A673 (cell line): ENCODE results near the gene CLNK. TPM values are rescaled to one million over a fixed set of nuclear protein-coding genes. Genes with fewer than 3 reads are reported as not detected.

ENCODE experiments used
- BruUV-seq: library from RNA; stranded (reverse); fragments of 400-500 nt; replicated peaks from 2 replicates; lab custom pipeline; 2021; lab: Mats Ljungman, UMichigan
- CTCF ChIA-PET: fragments of 300-600 bp; sonication (Branson Sonifier 250); formaldehyde crosslinking; loops from one replicate; lab custom pipeline; 2022; ENCODE audit warnings: antibody characterized with exemption; lab: Charles Lee
- POLR2A ChIA-PET: fragments of 300-600 bp; sonication (Branson Sonifier 250); formaldehyde crosslinking; loops from one replicate; lab custom pipeline; 2022; ENCODE audit warnings: antibody characterized with exemption; ENCODE audit not compliant: low non-redundant PET; lab: Charles Lee
- DNase-seq: peaks from one replicate; pipeline ENCODE4 v3.0.0-alpha.2; 2015; ENCODE audit warnings: low spot score
- H3K27ac ChIP-seq: fragments of 200-600 bp; sonication (generic); 2 replicates; pipeline ENCODE4 v1.5.1; 2016; ENCODE audit warnings: mixed run types, low read depth, mild to moderate bottlenecking, mixed read lengths, antibody characterized with exemption, low read length; ENCODE audit not compliant: poor library complexity, severe bottlenecking
- H3K27me3 ChIP-seq: fragments of 200-600 bp; sonication (generic); replicated peaks from 2 replicates; pipeline ENCODE4 v1.6.1; 2017; ENCODE audit warnings: mixed run types, low read depth, mild to moderate bottlenecking, mixed read lengths, antibody characterized with exemption, low read length; ENCODE audit not compliant: insufficient read depth, poor library complexity
- H3K36me3 ChIP-seq: fragments of 200-600 bp; sonication (generic); 2 replicates; pipeline ENCODE4 v1.6.1; 2016; ENCODE audit warnings: mixed run types, mild to moderate bottlenecking, mixed read lengths, antibody characterized with exemption, low read length; ENCODE audit not compliant: insufficient read depth, poor library complexity, severe bottlenecking
- H3K4me1 ChIP-seq: fragments of 200-600 bp; sonication (generic); 2 replicates; pipeline ENCODE4 v1.6.1; 2017; ENCODE audit warnings: mixed run types, mild to moderate bottlenecking, mixed read lengths, antibody characterized with exemption, low read length; ENCODE audit not compliant: insufficient read depth, poor library complexity, severe bottlenecking
- H3K4me3 ChIP-seq: fragments of 200-600 bp; sonication (generic); 2 replicates; pipeline ENCODE4 v1.5.1; 2016; ENCODE audit warnings: low read depth, mixed run types, mild to moderate bottlenecking, mixed read lengths, low read length; ENCODE audit not compliant: poor library complexity, severe bottlenecking
- H3K9me3 ChIP-seq: fragments of 200-600 bp; sonication (generic); 2 replicates; pipeline ENCODE4 v1.6.1; 2016; ENCODE audit warnings: mixed run types, low read depth, mild to moderate bottlenecking, mixed read lengths, antibody characterized with exemption, low read length; ENCODE audit not compliant: poor library complexity, severe bottlenecking
- EZH2 ChIP-seq: fragments of 200-600 bp; sonication (generic); IDR thresholded peaks from 2 replicates; pipeline ENCODE4 v1.6.1; 2017; ENCODE audit warnings: borderline replicate concordance, low read depth, mild to moderate bottlenecking, mixed read lengths, antibody characterized with exemption, low read length; ENCODE audit not compliant: poor library complexity, severe bottlenecking
- intact Hi-C: fragments of 100-400 bp; cut with micrococcal nuclease; formaldehyde crosslinking; loops from one replicate; pipeline ENCODE4 v1.10.0; 2022; ENCODE audit not compliant: unreplicated experiment
- total RNA-seq: library from RNA; stranded (reverse); gene quantifications from 2 replicates; pipeline ENCODE4 v1.2.3, GENCODE V29; 2021
- TF ChIP-seq, protein P1 (sequence below): fragments of 300-800, 200-600 bp; sonication (generic); conservative IDR thresholded peaks from 2 replicates; pipeline ENCODE4 v1.5.1; 2017; ENCODE audit warnings: low read depth, mild to moderate bottlenecking, antibody characterized with exemption, low read length, moderate library complexity, mixed read lengths

Gene CLNK
- total RNA-seq, 1 experiment from 2014 or later: not detected

DNA sequence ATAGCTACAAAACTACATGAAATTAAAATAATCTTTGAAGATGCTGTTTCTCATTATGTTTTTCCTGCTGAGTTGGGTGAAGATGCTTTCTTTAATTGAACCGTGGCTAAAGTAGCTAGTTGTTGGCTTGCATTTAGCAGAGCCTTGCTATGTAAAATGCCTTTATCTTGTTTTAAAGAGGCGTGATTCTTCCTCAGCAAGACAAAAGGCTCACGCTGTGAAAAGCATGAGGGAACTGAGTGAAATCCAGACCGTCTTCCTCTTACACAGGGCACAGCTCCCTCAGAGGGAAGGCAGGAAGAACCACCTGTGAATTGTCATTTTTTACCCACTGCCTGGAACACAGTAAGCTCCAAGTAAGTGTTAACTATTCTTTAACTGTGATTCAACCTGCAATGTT, 188.4 kb downstream of the CLNK start:
- DNase-seq: no peak

DNA sequence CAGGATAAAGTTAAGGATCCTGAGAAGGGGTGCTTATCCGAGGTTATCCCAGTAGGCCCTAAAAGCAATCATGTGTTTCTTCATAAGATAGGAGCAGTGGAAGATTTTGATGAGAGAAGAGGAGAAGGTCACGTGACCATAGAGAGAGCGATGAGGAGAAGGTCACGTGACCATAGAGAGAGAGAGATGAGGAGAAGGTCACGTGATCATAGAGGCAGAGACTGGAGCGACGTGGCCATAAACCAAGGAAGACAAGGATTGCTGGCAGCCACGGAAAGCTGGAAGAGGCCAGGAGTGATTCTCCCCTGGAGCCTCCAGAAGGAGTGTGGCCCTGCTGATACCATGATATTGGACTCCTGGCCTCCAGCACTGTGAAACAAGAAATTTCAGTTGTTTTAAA, 188.9 kb downstream of the CLNK start:
- no peaks in the 10 kb centered on the region for H3K27me3 ChIP-seq
- CTCF ChIA-PET: no interaction called here
- H3K36me3 ChIP-seq: no peaks in the 10 kb centered on the region
- no peak for TF ChIP-seq EZH2
- no peak for DNase-seq
- H3K4me1 ChIP-seq: no peaks in the 10 kb centered on the region
- H3K4me3 ChIP-seq: no peak overlapping the region
- H3K9me3 ChIP-seq: no peaks in the 10 kb centered on the region
- BruUV-seq: no TSS peak
- intact Hi-C loops: no loop called here
- POLR2A ChIA-PET: no interaction called here
- H3K27ac ChIP-seq: no peak overlapping the region

More for the DNA sequence above, 188.4 kb downstream of the CLNK start:
- BruUV-seq: no TSS peak
- no peaks in the 10 kb centered on the region for H3K36me3 ChIP-seq
- intact Hi-C loops: no loop called here
- CTCF ChIA-PET: no interaction called here
- no peak overlapping the region for H3K27ac ChIP-seq
- H3K27me3 ChIP-seq: no peaks in the 10 kb centered on the region
- no peaks in the 10 kb centered on the region for H3K4me1 ChIP-seq
- H3K4me3 ChIP-seq: no peak overlapping the region
- TF ChIP-seq EZH2: no peak
- TF ChIP-seq, protein P1, sequence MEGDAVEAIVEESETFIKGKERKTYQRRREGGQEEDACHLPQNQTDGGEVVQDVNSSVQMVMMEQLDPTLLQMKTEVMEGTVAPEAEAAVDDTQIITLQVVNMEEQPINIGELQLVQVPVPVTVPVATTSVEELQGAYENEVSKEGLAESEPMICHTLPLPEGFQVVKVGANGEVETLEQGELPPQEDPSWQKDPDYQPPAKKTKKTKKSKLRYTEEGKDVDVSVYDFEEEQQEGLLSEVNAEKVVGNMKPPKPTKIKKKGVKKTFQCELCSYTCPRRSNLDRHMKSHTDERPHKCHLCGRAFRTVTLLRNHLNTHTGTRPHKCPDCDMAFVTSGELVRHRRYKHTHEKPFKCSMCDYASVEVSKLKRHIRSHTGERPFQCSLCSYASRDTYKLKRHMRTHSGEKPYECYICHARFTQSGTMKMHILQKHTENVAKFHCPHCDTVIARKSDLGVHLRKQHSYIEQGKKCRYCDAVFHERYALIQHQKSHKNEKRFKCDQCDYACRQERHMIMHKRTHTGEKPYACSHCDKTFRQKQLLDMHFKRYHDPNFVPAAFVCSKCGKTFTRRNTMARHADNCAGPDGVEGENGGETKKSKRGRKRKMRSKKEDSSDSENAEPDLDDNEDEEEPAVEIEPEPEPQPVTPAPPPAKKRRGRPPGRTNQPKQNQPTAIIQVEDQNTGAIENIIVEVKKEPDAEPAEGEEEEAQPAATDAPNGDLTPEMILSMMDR: no peak
- POLR2A ChIA-PET: no interaction called here
- no peaks in the 10 kb centered on the region for H3K9me3 ChIP-seq

DNA sequence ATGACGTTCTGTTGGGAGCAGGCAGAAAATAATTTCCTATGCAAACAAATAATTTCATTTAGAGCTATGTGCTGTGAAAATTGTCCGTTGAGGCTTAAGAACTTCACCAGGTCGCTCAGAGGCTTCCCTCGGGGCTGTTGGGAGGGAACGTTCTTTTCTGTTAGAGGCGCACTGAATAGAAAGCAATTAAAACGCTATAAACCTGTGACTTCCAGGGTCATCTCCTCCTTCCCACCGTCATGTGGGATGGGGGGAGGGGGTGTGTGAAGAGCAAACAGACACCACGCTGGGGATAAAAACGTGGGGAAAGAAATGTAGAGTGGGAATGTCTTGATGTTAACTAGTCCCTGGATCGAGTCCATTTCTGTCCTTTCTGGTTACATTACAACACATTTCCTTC, 192.1 kb downstream of the CLNK start:
- CTCF ChIA-PET: no interaction called here
- Histone ChIP-seq H3K4me1 (no peaks in the 10 kb centered on the region), H3K9me3 (no peaks in the 10 kb centered on the region), H3K36me3 (no peaks in the 10 kb centered on the region), H3K4me3 (no peak overlapping the region), H3K27ac (no peak overlapping the region), H3K27me3 (no peaks in the 10 kb centered on the region)
- TF ChIP-seq EZH2: no peak
- TF ChIP-seq, protein P1: no peak
- POLR2A ChIA-PET: no interaction called here
- no TSS peak for BruUV-seq
- intact Hi-C loops: no loop called here
- DNase-seq: no peak

DNA sequence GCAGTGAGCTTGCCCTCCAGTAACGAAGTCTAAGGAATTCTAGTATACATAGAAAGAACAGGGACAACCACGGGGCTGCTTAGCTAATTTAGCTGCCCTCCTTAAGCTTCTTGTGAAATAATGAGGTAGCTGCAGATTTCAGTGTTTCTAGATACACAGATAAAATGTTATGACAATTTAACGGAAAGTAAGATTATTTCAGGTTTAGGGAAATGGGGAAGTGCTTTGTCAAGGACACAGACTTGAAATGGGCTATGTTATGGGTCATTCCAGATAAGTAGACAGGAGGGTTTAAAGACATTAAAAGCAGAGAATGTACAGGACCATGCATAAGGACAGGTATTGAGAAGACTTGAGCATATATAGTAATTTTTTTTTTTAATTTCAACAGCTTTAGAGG, 193.2 kb downstream of the CLNK start:
- H3K4me1 ChIP-seq: no peaks in the 10 kb centered on the region
- no peaks in the 10 kb centered on the region for H3K9me3 ChIP-seq
- H3K27ac ChIP-seq: no peak overlapping the region
- POLR2A ChIA-PET: no interaction called here
- BruUV-seq: no TSS peak
- TF ChIP-seq, protein P1: no peak
- no peak for TF ChIP-seq EZH2
- H3K4me3 ChIP-seq: no peak overlapping the region
- no peaks in the 10 kb centered on the region for H3K27me3 ChIP-seq
- intact Hi-C loops: no loop called here
- no peaks in the 10 kb centered on the region for H3K36me3 ChIP-seq
- DNase-seq: no peak
- CTCF ChIA-PET: no interaction called here
